ENCODE data around the gene AVL9. TPM values are rescaled to one million over a fixed set of nuclear protein-coding genes. Genes with fewer than 3 reads are reported as not detected.

Gene AVL9
- total and polyA plus RNA-seq, 2 of the 13 experiments (the other 11 are each of a cell fraction or from before 2014, with no cell fraction given) = 29.9 to 48.0 TPM

GRCh38 chr7:32536585-32536984 is 41.3 kb downstream of the AVL9 start:
- BruUV-seq (replicated peaks) = no TSS peak
- ATAC-seq = no peak
- TF ChIP-seq TFDP2 (CRISPR knock-in tag; IDR thresholded peaks at IDR 0.05) = no peak
- no peak for TF ChIP-seq ZNF232 (CRISPR knock-in tag; IDR thresholded peaks at IDR 0.05; ENCODE audit: borderline replicate concordance)
- TF ChIP-seq IRX3 (CRISPR knock-in tag; IDR thresholded peaks at IDR 0.05; ENCODE audit: borderline replicate concordance, low read depth) = no peak
- no peak for TF ChIP-seq ZZZ3 (CRISPR knock-in tag; IDR thresholded peaks at IDR 0.05; ENCODE audit: borderline replicate concordance)
- no peak for TF ChIP-seq ZNF563 (CRISPR knock-in tag; IDR thresholded peaks at IDR 0.05)
- TF ChIP-seq MIXL1 (CRISPR knock-in tag; IDR thresholded peaks at IDR 0.05) = no peak
- TF ChIP-seq ZNF441 (CRISPR knock-in tag; IDR thresholded peaks at IDR 0.05; ENCODE audit: borderline replicate concordance) = no peak
- TF ChIP-seq ZNF883 (CRISPR knock-in tag; IDR thresholded peaks at IDR 0.05; ENCODE audit: not compliant biosample characterization) = no peak
- no peak for TF ChIP-seq CENPX (CRISPR knock-in tag; IDR thresholded peaks at IDR 0.05)
- no peak for TF ChIP-seq PPARG (CRISPR knock-in tag; conservative IDR thresholded peaks at IDR 0.05)
- H3K4me3 ChIP-seq (replicated peaks in 1 of 3; ENCODE audit: insufficient read depth in 1 of 3, low read depth in 2 of 3, low read length in 3 of 3) = no peak overlapping the region
- peaks cover 3 to 7% of the 10 kb centered on the region in 2 experiments; a peak in 4 of 5 replicates for H3K36me3 ChIP-seq (replicated peaks in 1 of 2; ENCODE audit: control insufficient read depth in 1 of 2, insufficient read depth in 2 of 2, low read length in 2 of 2)
- no peaks in the 10 kb centered on the region for H3K4me1 ChIP-seq (ENCODE audit: insufficient read depth, low read length)
- WGBS (ENCODE audit: low lambda C conversion rate) = 88% methylated on average over 1 of the region's 1 CpG
- intact Hi-C loops (cut with micrococcal nuclease; ENCODE audit: unreplicated experiment) (no loop called here), in situ Hi-C loops (cut with HindIII; ENCODE audit: extremely low pct_ligation_motif_present, low pct_unique_long_range_greater_than_20kb) (no loop called here)
- no peak overlapping the region for H3K27ac ChIP-seq (ENCODE audit: extremely low read length, insufficient read depth, low read length)
- H3K9ac ChIP-seq (ENCODE audit: insufficient read depth, low read depth, low read length) = no peak overlapping the region
- H3K27me3 ChIP-seq (ENCODE audit: control insufficient read depth in 1 of 2, insufficient read depth in 2 of 2, low read length in 2 of 2) = no peaks in the 10 kb centered on the region
- no peak overlapping the region for H2AFZ ChIP-seq (ENCODE audit: low read length)
- ChIA-PET CTCF (ENCODE audit: low intra/inter-chr PET ratio, low total read pairs) (no interaction called here), POLR2A (no interaction called here)
- no peak overlapping the region for H3K4me2 ChIP-seq (ENCODE audit: low read depth, low read length)
- H3K9me3 ChIP-seq (ENCODE audit: low read length) = no peaks in the 10 kb centered on the region
- peaks cover 41% of the 10 kb centered on the region for H3K79me2 ChIP-seq (ENCODE audit: insufficient read depth, low read length)
- DNase-seq (ENCODE audit: low spot score) = no peak
- no peak for FAIRE-seq
- 0 out of 2 replicates have a peak, but pooled peaks cover 5% of the 10 kb centered on the region for H4K20me1 ChIP-seq (ENCODE audit: insufficient read depth, low read length)

All from HepG2 (cell line).